ENCODE data around the gene SLC27A5. TPM values are rescaled to one million over a fixed set of nuclear protein-coding genes. Genes with fewer than 3 reads are reported as not detected.
A peak's percentile ranks its signal among the peaks of the same experiment; 100 is the strongest.

Gene SLC27A5
- polyA plus RNA-seq, 1 of the 3 experiments (the other 2 are of a cell fraction), result 57.3 TPM

DNA sequence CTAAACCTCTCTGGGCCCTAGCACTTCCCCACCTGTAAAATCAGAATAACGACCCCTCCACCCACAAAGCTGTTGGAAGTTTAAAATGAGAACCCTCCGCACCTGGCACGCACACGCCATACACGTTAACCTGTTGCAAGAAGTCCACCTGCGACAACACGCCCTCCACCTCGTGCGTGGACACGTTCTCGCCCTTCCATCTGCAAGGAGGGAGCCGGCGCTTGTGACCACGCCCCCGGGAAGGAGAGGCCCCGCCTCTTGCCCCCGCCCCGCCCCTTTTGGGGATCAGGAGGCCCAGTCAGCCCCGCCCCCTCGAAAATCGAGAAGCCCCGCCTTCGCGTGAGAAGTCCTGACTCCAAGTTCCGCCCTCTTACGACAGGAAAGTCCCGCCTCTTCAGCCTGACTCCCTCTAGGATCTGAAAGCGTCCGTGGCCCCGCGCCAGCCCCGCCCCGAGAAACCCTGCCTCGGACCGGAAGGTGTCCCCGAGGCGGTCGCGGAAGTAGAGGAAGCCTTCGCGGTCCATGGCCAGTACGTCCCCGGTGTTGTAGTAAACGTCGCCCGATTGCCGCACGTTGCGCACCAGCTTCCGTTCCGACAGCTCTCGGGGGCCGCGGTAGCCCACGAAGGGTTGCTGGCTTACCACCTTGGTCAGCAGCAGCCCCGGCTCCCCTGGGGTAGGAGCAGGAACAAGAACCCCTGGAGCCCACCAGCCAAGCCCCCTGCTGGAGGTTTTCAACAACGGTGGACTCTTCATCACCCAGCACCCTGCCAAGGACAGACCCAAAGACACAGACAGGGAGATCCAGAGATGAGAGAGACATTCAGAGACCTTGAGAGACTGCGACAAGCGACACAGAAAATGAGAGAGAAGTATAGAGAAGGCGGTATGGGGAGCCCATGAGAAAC, 12.5 kb downstream of the SLC27A5 start (continued):
- TF ChIP-seq, protein P1, sequence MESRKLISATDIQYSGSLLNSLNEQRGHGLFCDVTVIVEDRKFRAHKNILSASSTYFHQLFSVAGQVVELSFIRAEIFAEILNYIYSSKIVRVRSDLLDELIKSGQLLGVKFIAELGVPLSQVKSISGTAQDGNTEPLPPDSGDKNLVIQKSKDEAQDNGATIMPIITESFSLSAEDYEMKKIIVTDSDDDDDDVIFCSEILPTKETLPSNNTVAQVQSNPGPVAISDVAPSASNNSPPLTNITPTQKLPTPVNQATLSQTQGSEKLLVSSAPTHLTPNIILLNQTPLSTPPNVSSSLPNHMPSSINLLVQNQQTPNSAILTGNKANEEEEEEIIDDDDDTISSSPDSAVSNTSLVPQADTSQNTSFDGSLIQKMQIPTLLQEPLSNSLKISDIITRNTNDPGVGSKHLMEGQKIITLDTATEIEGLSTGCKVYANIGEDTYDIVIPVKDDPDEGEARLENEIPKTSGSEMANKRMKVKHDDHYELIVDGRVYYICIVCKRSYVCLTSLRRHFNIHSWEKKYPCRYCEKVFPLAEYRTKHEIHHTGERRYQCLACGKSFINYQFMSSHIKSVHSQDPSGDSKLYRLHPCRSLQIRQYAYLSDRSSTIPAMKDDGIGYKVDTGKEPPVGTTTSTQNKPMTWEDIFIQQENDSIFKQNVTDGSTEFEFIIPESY (IDR thresholded peaks at IDR 0.05; ENCODE audit: borderline replicate concordance, low read depth), result no peak
- no peak for TF ChIP-seq FOSL2 (IDR thresholded peaks at IDR 0.05; ENCODE audit: borderline replicate concordance, low read depth)
- peak; percentile 94 for TF ChIP-seq ELF1 (IDR thresholded peaks at IDR 0.05)
- peak; percentile 88 for TF ChIP-seq CHD2 (IDR thresholded peaks at IDR 0.05; ENCODE audit: low read length, partially characterized antibody)
- no peak for TF ChIP-seq MEF2A (IDR thresholded peaks at IDR 0.05; ENCODE audit: borderline replicate concordance, low read depth)
- TF ChIP-seq, protein P2, sequence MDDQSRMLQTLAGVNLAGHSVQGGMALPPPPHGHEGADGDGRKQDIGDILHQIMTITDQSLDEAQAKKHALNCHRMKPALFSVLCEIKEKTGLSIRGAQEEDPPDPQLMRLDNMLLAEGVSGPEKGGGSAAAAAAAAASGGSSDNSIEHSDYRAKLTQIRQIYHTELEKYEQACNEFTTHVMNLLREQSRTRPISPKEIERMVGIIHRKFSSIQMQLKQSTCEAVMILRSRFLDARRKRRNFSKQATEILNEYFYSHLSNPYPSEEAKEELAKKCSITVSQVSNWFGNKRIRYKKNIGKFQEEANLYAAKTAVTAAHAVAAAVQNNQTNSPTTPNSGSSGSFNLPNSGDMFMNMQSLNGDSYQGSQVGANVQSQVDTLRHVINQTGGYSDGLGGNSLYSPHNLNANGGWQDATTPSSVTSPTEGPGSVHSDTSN (IDR thresholded peaks at IDR 0.05), result no peak
- peak; percentile 70; the same call in 1 of the 2 replicates for TF ChIP-seq MXI1 (IDR thresholded peaks at IDR 0.05; ENCODE audit: low read depth, low read length)
- no peak for TF ChIP-seq GATA2 (CRISPR knock-in tag; IDR thresholded peaks at IDR 0.05)
- TF ChIP-seq RAD21 (IDR thresholded peaks at IDR 0.05; ENCODE audit: low read length), result no peak
- peak; percentile 84 for TF ChIP-seq FOXJ3 (CRISPR knock-in tag; IDR thresholded peaks at IDR 0.05)
- no peak for TF ChIP-seq EP300 (IDR thresholded peaks at IDR 0.05; ENCODE audit: borderline replicate concordance in 1 of 2, low read depth in 1 of 2, low read length in 1 of 2)
- no peak for TF ChIP-seq NRF1 (IDR thresholded peaks at IDR 0.05; ENCODE audit: low read depth, low read length)
- no peak for TF ChIP-seq RFX5 (IDR thresholded peaks at IDR 0.05; ENCODE audit: low read length)
- TF ChIP-seq, protein P3, sequence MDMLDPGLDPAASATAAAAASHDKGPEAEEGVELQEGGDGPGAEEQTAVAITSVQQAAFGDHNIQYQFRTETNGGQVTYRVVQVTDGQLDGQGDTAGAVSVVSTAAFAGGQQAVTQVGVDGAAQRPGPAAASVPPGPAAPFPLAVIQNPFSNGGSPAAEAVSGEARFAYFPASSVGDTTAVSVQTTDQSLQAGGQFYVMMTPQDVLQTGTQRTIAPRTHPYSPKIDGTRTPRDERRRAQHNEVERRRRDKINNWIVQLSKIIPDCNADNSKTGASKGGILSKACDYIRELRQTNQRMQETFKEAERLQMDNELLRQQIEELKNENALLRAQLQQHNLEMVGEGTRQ (IDR thresholded peaks at IDR 0.05; ENCODE audit: borderline replicate concordance, low read depth, low read length), result no peak
- TF ChIP-seq NFIC (IDR thresholded peaks at IDR 0.05; ENCODE audit: borderline replicate concordance), result peak; percentile 72
- TF ChIP-seq, protein P4, sequence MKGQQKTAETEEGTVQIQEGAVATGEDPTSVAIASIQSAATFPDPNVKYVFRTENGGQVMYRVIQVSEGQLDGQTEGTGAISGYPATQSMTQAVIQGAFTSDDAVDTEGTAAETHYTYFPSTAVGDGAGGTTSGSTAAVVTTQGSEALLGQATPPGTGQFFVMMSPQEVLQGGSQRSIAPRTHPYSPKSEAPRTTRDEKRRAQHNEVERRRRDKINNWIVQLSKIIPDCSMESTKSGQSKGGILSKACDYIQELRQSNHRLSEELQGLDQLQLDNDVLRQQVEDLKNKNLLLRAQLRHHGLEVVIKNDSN (IDR thresholded peaks at IDR 0.05; ENCODE audit: borderline replicate concordance, low read depth), result peak; percentile 21; the same call in 1 of the 2 replicates
- TF ChIP-seq TEAD4 (IDR thresholded peaks at IDR 0.05; ENCODE audit: borderline replicate concordance, insufficient read depth), result no peak
- TF ChIP-seq, protein P5, sequence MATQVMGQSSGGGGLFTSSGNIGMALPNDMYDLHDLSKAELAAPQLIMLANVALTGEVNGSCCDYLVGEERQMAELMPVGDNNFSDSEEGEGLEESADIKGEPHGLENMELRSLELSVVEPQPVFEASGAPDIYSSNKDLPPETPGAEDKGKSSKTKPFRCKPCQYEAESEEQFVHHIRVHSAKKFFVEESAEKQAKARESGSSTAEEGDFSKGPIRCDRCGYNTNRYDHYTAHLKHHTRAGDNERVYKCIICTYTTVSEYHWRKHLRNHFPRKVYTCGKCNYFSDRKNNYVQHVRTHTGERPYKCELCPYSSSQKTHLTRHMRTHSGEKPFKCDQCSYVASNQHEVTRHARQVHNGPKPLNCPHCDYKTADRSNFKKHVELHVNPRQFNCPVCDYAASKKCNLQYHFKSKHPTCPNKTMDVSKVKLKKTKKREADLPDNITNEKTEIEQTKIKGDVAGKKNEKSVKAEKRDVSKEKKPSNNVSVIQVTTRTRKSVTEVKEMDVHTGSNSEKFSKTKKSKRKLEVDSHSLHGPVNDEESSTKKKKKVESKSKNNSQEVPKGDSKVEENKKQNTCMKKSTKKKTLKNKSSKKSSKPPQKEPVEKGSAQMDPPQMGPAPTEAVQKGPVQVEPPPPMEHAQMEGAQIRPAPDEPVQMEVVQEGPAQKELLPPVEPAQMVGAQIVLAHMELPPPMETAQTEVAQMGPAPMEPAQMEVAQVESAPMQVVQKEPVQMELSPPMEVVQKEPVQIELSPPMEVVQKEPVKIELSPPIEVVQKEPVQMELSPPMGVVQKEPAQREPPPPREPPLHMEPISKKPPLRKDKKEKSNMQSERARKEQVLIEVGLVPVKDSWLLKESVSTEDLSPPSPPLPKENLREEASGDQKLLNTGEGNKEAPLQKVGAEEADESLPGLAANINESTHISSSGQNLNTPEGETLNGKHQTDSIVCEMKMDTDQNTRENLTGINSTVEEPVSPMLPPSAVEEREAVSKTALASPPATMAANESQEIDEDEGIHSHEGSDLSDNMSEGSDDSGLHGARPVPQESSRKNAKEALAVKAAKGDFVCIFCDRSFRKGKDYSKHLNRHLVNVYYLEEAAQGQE (IDR thresholded peaks at IDR 0.05; ENCODE audit: low read depth, low read length), result peak; percentile 67; the same call in 1 of the 2 replicates
- TF ChIP-seq, protein P6, sequence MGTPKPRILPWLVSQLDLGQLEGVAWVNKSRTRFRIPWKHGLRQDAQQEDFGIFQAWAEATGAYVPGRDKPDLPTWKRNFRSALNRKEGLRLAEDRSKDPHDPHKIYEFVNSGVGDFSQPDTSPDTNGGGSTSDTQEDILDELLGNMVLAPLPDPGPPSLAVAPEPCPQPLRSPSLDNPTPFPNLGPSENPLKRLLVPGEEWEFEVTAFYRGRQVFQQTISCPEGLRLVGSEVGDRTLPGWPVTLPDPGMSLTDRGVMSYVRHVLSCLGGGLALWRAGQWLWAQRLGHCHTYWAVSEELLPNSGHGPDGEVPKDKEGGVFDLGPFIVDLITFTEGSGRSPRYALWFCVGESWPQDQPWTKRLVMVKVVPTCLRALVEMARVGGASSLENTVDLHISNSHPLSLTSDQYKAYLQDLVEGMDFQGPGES (IDR thresholded peaks at IDR 0.05; ENCODE audit: low read depth, low read length), result no peak
- TF ChIP-seq SIN3A (IDR thresholded peaks at IDR 0.05; ENCODE audit: borderline replicate concordance, low read depth, low read length), result peak; percentile 79; the same call in 1 of the 2 replicates
- TF ChIP-seq GABPA (IDR thresholded peaks at IDR 0.05; ENCODE audit: low read depth), result peak; percentile 98

Data from SK-N-SH (cell line).